ENCODE measurements around the gene KLHL29.

The KLHL29 gene

GRCh38 chr2:23507267-23508065, 122.5 kb downstream of the KLHL29 start:
- Histone ChIP-seq H3K9me3 (ENCODE audit: insufficient read depth, low read length, severe bottlenecking) (no peaks in the 10 kb centered on the region), H3K27me3 (ENCODE audit: insufficient read depth, low read length, poor library complexity) (peaks cover 11% of the 10 kb centered on the region), H3K9ac (ENCODE audit: low read depth, low read length) (no peak overlapping the region), H3K27ac (ENCODE audit: low read length) (no peak overlapping the region), H3K36me3 (ENCODE audit: insufficient read depth, low read length) (no peaks in the 10 kb centered on the region), H3K4me1 (ENCODE audit: insufficient read depth, low read length) (no peaks in the 10 kb centered on the region), H3K4me2 (ENCODE audit: insufficient read depth, low read length) (no peak overlapping the region), H3K4me3 (ENCODE audit: low read depth in 1 of 2, low read length in 2 of 2) (no peak overlapping the region), H4K20me1 (ENCODE audit: insufficient read depth, low read length) (peaks cover 36% of the 10 kb centered on the region), H2AFZ (ENCODE audit: low read depth, low read length) (no peak overlapping the region), H3K79me2 (ENCODE audit: insufficient read depth, low read length) (no peaks in the 10 kb centered on the region)
- ATAC-seq (ENCODE audit: insufficient read depth, low read depth) (no peak), DNase-seq (no peak)
- TF ChIP-seq CTCF (IDR thresholded peaks at IDR 0.05; ENCODE audit: borderline replicate concordance, extremely low read depth, low read length, poor library complexity, severe bottlenecking) (no peak), EZH2 (IDR thresholded peaks at IDR 0.05; ENCODE audit: borderline replicate concordance, low read depth, low read length, severe bottlenecking) (no peak)

GRCh38 chr2:23508066-23508390, 123.0 kb downstream of the KLHL29 start:
- DNase-seq (no peak), ATAC-seq (ENCODE audit: insufficient read depth, low read depth) (no peak)
- Histone ChIP-seq H3K9ac (ENCODE audit: low read depth, low read length) (no peak overlapping the region), H3K9me3 (ENCODE audit: insufficient read depth, low read length, severe bottlenecking) (no peaks in the 10 kb centered on the region), H3K27ac (ENCODE audit: low read length) (no peak overlapping the region), H2AFZ (ENCODE audit: low read depth, low read length) (no peak overlapping the region), H3K4me3 (ENCODE audit: low read depth in 1 of 2, low read length in 2 of 2) (no peak overlapping the region), H4K20me1 (ENCODE audit: insufficient read depth, low read length) (peaks cover 39% of the 10 kb centered on the region), H3K27me3 (ENCODE audit: insufficient read depth, low read length, poor library complexity) (peaks cover 11% of the 10 kb centered on the region), H3K4me1 (ENCODE audit: insufficient read depth, low read length) (no peaks in the 10 kb centered on the region), H3K36me3 (ENCODE audit: insufficient read depth, low read length) (no peaks in the 10 kb centered on the region), H3K79me2 (ENCODE audit: insufficient read depth, low read length) (no peaks in the 10 kb centered on the region), H3K4me2 (ENCODE audit: insufficient read depth, low read length) (no peak overlapping the region)
- TF ChIP-seq CTCF (IDR thresholded peaks at IDR 0.05; ENCODE audit: borderline replicate concordance, extremely low read depth, low read length, poor library complexity, severe bottlenecking) (no peak), EZH2 (IDR thresholded peaks at IDR 0.05; ENCODE audit: borderline replicate concordance, low read depth, low read length, severe bottlenecking) (no peak)

- DNase-seq (no peak), ATAC-seq (ENCODE audit: insufficient read depth, low read depth) (no peak)
- Histone ChIP-seq H3K79me2 (ENCODE audit: insufficient read depth, low read length) (no peaks in the 10 kb centered on the region), H3K27ac (ENCODE audit: low read length) (no peak overlapping the region), H3K4me1 (ENCODE audit: insufficient read depth, low read length) (no peaks in the 10 kb centered on the region), H4K20me1 (ENCODE audit: insufficient read depth, low read length) (peaks cover 31% of the 10 kb centered on the region), H3K9me3 (ENCODE audit: insufficient read depth, low read length, severe bottlenecking) (no peaks in the 10 kb centered on the region), H3K9ac (ENCODE audit: low read depth, low read length) (no peak overlapping the region), H3K36me3 (ENCODE audit: insufficient read depth, low read length) (no peaks in the 10 kb centered on the region), H3K4me3 (ENCODE audit: low read depth in 1 of 2, low read length in 2 of 2) (no peak overlapping the region), H3K27me3 (ENCODE audit: insufficient read depth, low read length, poor library complexity) (peaks cover 15% of the 10 kb centered on the region), H3K4me2 (ENCODE audit: insufficient read depth, low read length) (no peak overlapping the region), H2AFZ (ENCODE audit: low read depth, low read length) (no peak overlapping the region)
- no peak for TF ChIP-seq EZH2 (IDR thresholded peaks at IDR 0.05; ENCODE audit: borderline replicate concordance, low read depth, low read length, severe bottlenecking)
- no peak for TF ChIP-seq CTCF (IDR thresholded peaks at IDR 0.05; ENCODE audit: borderline replicate concordance, extremely low read depth, low read length, poor library complexity, severe bottlenecking)
Measured at GRCh38 chr2:23509103-23509502, 124.1 kb downstream of the KLHL29 start.

All from DND-41 (cell line).